HepG2 (cell line): Measurements from ENCODE around the gene EEFSEC.

Experiments
- CTCF ChIP-seq: sonication (generic); formaldehyde crosslinking; IDR thresholded peaks from 2 replicates; pipeline ENCODE4 v1.5.0; 2020; ENCODE audit warnings: mild to moderate bottlenecking, missing genetic modification reagents, moderate library complexity
- MEF2D ChIP-seq: sonication (generic); formaldehyde crosslinking; IDR thresholded peaks from 2 replicates; pipeline ENCODE4 v1.5.1; 2020; ENCODE audit warnings: mild to moderate bottlenecking, missing genetic modification reagents
- POLR2AphosphoS5 ChIP-seq: IDR thresholded peaks from 2 replicates; pipeline ENCODE4 v1.6.1; 2012; ENCODE audit warnings: low read depth, low read length
- TARDBP ChIP-seq: sonication (generic); formaldehyde crosslinking; IDR thresholded peaks from 2 replicates; pipeline ENCODE4 v1.8.0; 2022; ENCODE audit warnings: mild to moderate bottlenecking, missing genetic modification reagents
- ZKSCAN1 ChIP-seq: fragments of 150-350 bp; IDR thresholded peaks from 2 replicates; pipeline ENCODE4 v1.6.1; 2014; ENCODE audit warnings: low read length
- ZNF282 ChIP-seq: fragments of 450-650 bp; IDR thresholded peaks from 2 replicates; pipeline ENCODE4 v1.6.1; 2018; ENCODE audit not compliant: partially characterized antibody
- TF ChIP-seq, protein P1 (sequence below): sonication (generic); formaldehyde crosslinking; IDR thresholded peaks from 2 replicates; pipeline ENCODE4 v1.5.0; 2020; ENCODE audit warnings: mild to moderate bottlenecking, low read depth, missing genetic modification reagents, borderline replicate concordance
- TF ChIP-seq, protein P2 (sequence below): sonication (generic); formaldehyde crosslinking; IDR thresholded peaks from 2 replicates; pipeline ENCODE4 v1.4.0; 2020; ENCODE audit warnings: mild to moderate bottlenecking, missing genetic modification reagents

DNA sequence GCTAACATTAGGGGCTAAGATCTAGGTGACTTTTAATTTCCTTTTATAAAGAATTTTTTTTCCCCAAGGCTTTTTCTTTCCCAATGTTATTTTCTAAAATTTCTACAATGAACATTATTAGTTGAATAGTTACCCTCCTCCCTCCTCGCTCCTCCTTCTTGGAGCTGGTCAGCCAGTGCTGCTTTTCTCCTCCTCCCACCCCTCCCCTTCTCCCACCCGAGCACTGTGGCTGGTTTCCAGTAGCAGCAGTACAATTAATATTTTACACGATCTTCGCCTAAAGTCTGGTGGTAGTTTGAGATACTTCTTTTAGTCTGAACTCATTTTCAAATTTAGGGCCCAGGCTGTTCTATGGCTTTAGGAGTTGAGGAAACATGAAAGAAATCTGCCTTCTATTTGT lies 41.6 kb downstream of the EEFSEC start:
- no peak for TF ChIP-seq ZKSCAN1
- no peak for TF ChIP-seq MEF2D (CRISPR knock-in tag)
- TF ChIP-seq, protein P1, sequence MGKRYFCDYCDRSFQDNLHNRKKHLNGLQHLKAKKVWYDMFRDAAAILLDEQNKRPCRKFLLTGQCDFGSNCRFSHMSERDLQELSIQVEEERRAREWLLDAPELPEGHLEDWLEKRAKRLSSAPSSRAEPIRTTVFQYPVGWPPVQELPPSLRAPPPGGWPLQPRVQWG, result no peak
- TF ChIP-seq, protein P2, sequence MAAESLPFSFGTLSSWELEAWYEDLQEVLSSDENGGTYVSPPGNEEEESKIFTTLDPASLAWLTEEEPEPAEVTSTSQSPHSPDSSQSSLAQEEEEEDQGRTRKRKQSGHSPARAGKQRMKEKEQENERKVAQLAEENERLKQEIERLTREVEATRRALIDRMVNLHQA, result no peak
- no peak for TF ChIP-seq CTCF (CRISPR knock-in tag)
- TF ChIP-seq TARDBP (CRISPR knock-in tag), result no peak
- TF ChIP-seq POLR2AphosphoS5, result no peak
- TF ChIP-seq ZNF282, result no peak
